ENCODE data around the gene MAEA.

DNA sequence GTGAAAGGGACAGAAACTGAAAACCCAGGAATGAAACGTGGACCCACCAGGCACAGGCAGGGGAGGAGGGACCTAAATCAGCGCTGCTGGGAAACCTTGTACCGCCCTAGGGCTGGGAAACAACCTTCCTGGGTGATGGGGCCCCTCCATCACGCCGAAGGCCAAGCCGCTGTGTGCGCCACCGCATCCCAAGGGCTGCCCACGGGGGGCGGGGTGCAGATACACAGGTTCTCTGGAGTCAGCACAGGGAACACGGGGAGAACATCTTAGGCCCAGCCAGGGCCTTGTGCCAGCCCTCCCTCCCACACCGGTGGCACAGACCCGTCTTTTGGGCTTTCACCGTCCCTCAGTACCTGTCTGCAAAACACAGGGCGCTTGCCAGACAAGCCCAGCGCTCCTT is 70.3 kb downstream of the MAEA start:
- TF ChIP-seq EZH2 (IDR thresholded peaks at IDR 0.05; ENCODE audit: borderline replicate concordance, low read depth, low read length) (no peak), ZNF165 (CRISPR knock-in tag; IDR thresholded peaks at IDR 0.05; ENCODE audit: borderline replicate concordance) (no peak), RFX5 (IDR thresholded peaks at IDR 0.05; ENCODE audit: low read depth, low read length) (no peak), HCFC1 (IDR thresholded peaks at IDR 0.05; ENCODE audit: low read depth, low read length) (no peak), ZFX (CRISPR knock-in tag; IDR thresholded peaks at IDR 0.05) (no peak), ADNP (tag; IDR thresholded peaks at IDR 0.05) (no peak), POLR2AphosphoS5 (IDR thresholded peaks at IDR 0.05; ENCODE audit: control insufficient read depth, insufficient read depth, low read depth, low read length) (no peak), GABPA (tag; conservative IDR thresholded peaks at IDR 0.05; ENCODE audit: low read depth) (no peak), REST (IDR thresholded peaks at IDR 0.05; ENCODE audit: borderline replicate concordance) (no peak), REST (CRISPR knock-in tag; IDR thresholded peaks at IDR 0.05; ENCODE audit: low read depth) (no peak)
- TF ChIP-seq, protein P1, sequence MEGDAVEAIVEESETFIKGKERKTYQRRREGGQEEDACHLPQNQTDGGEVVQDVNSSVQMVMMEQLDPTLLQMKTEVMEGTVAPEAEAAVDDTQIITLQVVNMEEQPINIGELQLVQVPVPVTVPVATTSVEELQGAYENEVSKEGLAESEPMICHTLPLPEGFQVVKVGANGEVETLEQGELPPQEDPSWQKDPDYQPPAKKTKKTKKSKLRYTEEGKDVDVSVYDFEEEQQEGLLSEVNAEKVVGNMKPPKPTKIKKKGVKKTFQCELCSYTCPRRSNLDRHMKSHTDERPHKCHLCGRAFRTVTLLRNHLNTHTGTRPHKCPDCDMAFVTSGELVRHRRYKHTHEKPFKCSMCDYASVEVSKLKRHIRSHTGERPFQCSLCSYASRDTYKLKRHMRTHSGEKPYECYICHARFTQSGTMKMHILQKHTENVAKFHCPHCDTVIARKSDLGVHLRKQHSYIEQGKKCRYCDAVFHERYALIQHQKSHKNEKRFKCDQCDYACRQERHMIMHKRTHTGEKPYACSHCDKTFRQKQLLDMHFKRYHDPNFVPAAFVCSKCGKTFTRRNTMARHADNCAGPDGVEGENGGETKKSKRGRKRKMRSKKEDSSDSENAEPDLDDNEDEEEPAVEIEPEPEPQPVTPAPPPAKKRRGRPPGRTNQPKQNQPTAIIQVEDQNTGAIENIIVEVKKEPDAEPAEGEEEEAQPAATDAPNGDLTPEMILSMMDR (IDR thresholded peaks at IDR 0.05 in 2 of 3, conservative IDR thresholded peaks at IDR 0.05 in 1 of 3; ENCODE audit: insufficient read depth in 2 of 3, low read depth in 1 of 3, low read length in 3 of 3) = no peak
